IMR-90 (cell line): ENCODE data around the gene SORL1. TPM values are rescaled to one million over a fixed set of nuclear protein-coding genes. Genes with fewer than 3 reads are reported as not detected.

Source experiments
- ATAC-seq: fragments of 200-7000 bp; cut with Tn5 transposase; 2 replicates; pipeline ENCODE4 v1.9.1; 2020; ENCODE audit warnings: low read depth, mild to moderate bottlenecking, moderate library complexity
- BruUV-seq: library from RNA; stranded (reverse); fragments of 400-500 nt; replicated peaks from 2 replicates; lab custom pipeline; 2021; lab: Mats Ljungman, UMichigan
- CTCF ChIA-PET: fragments of 300-600 bp; formaldehyde crosslinking; extraction: SDS; loops from one replicate; lab custom pipeline; 2021; ENCODE audit warnings: antibody characterized with exemption; lab: Yijun Ruan, JAX
- POLR2A ChIA-PET: fragments of 300-600 bp; sonication (Branson Sonifier 250); formaldehyde crosslinking; loops from one replicate; lab custom pipeline; 2022; ENCODE audit warnings: antibody characterized with exemption; ENCODE audit not compliant: unreplicated experiment; lab: Charles Lee
- DNase-seq: peaks from one replicate; pipeline ENCODE4 v3.0.0; 2013
- H2AFZ ChIP-seq: replicated peaks from 2 replicates; pipeline ENCODE3; 2013; ENCODE audit warnings: low read length, mild to moderate bottlenecking; ENCODE audit not compliant: poor library complexity
- H2AK5ac ChIP-seq: 2 replicates; pipeline ENCODE4 v1.6.1; 2013; ENCODE audit warnings: low read depth, low read length, inconsistent platforms
- H2AK9ac ChIP-seq: replicated peaks from 2 replicates; pipeline ENCODE3; 2013; ENCODE audit warnings: mild to moderate bottlenecking, low read depth, low read length, moderate library complexity; ENCODE audit not compliant: poor library complexity
- H2BK120ac ChIP-seq: 2 replicates; pipeline ENCODE4 v1.6.1; 2013; ENCODE audit warnings: low read depth, low read length, inconsistent platforms
- H2BK15ac ChIP-seq: 3 replicates; pipeline ENCODE4 v1.6.1; 2013; ENCODE audit warnings: low read depth, low read length, inconsistent platforms
- H2BK20ac ChIP-seq: 2 replicates; pipeline ENCODE4 v1.6.1; 2013; ENCODE audit warnings: low read depth, mild to moderate bottlenecking, inconsistent platforms, low read length, moderate library complexity
- H2BK5ac ChIP-seq: 2 replicates; pipeline ENCODE4 v1.6.1; 2013; ENCODE audit warnings: mild to moderate bottlenecking, low read depth, low read length, inconsistent platforms; ENCODE audit not compliant: poor library complexity, severe bottlenecking
- H3K14ac ChIP-seq: replicated peaks from 2 replicates; pipeline ENCODE4 v1.6.1; 2013; ENCODE audit warnings: low read depth, low read length, inconsistent platforms
- H3K18ac ChIP-seq: 2 replicates; pipeline ENCODE4 v1.6.1; 2013; ENCODE audit warnings: low read depth, low read length, control low read depth
- H3K23ac ChIP-seq: 2 replicates; pipeline ENCODE4 v1.6.1; 2013; ENCODE audit warnings: low read depth, low read length, inconsistent platforms
- H3K27ac ChIP-seq: 2 replicates; pipeline ENCODE4 v1.5.1; 2013; ENCODE audit warnings: mild to moderate bottlenecking, control low read depth, low read length; ENCODE audit not compliant: insufficient read depth
- H3K27me3 ChIP-seq: 2 replicates; pipeline ENCODE4 v1.6.1; 2013; ENCODE audit warnings: low read length; ENCODE audit not compliant: control insufficient read depth, insufficient read depth
- H3K36me3 ChIP-seq: 2 replicates; pipeline ENCODE4 v1.6.1; 2013; ENCODE audit warnings: low read length, mixed read lengths; ENCODE audit not compliant: control insufficient read depth, insufficient read depth
- H3K4ac ChIP-seq: 2 replicates; pipeline ENCODE4 v1.6.1; 2013; ENCODE audit warnings: low read depth, low read length, inconsistent platforms
- H3K4me1 ChIP-seq: 2 replicates; pipeline ENCODE4 v1.6.1; 2013; ENCODE audit warnings: low read length, mixed read lengths; ENCODE audit not compliant: control insufficient read depth, insufficient read depth
- H3K4me2 ChIP-seq: 2 replicates; pipeline ENCODE4 v1.6.1; 2013; ENCODE audit warnings: low read depth, mild to moderate bottlenecking, control low read depth, low read length, moderate library complexity
- H3K4me3 ChIP-seq: 2 replicates; pipeline ENCODE4 v1.5.1; 2013; ENCODE audit warnings: low read depth, mild to moderate bottlenecking, control low read depth, low read length, moderate library complexity; ENCODE audit not compliant: insufficient read depth
- H3K56ac ChIP-seq: 2 replicates; pipeline ENCODE4 v1.6.1; 2013; ENCODE audit warnings: low read length, inconsistent platforms; ENCODE audit not compliant: insufficient read depth; ENCODE audit errors: extremely low read depth
- H3K79me1 ChIP-seq, 2 experiments: 2 replicates each; pipeline ENCODE4 v1.6.1; 2013; ENCODE audit warnings: low read length in 2 of 2, inconsistent platforms in 1 of 2, low read depth in 1 of 2
- H3K9ac ChIP-seq: 2 replicates; pipeline ENCODE4 v1.6.1; 2013; ENCODE audit warnings: low read depth, low read length, control low read depth
- H3K9me1 ChIP-seq: 2 replicates; pipeline ENCODE4 v1.6.1; 2013; ENCODE audit warnings: low read length, inconsistent platforms; ENCODE audit not compliant: insufficient read depth
- H3K9me3 ChIP-seq: 2 replicates; pipeline ENCODE4 v1.6.1; 2013; ENCODE audit warnings: low read length; ENCODE audit not compliant: control insufficient read depth, insufficient read depth
- H4K20me1 ChIP-seq: 2 replicates; pipeline ENCODE4 v1.6.1; 2013; ENCODE audit warnings: low read length, inconsistent platforms; ENCODE audit not compliant: insufficient read depth
- H4K5ac ChIP-seq: 2 replicates; pipeline ENCODE4 v1.6.1; 2013; ENCODE audit warnings: mild to moderate bottlenecking, low read depth, low read length, control low read depth
- H4K8ac ChIP-seq, 2 experiments: 2 replicates each; pipeline ENCODE4 v1.6.1; 2013; ENCODE audit warnings: low read depth in 2 of 2, low read length in 2 of 2, control low read depth in 1 of 2, inconsistent platforms in 1 of 2
- H4K91ac ChIP-seq: 2 replicates; pipeline ENCODE4 v1.6.1; 2013; ENCODE audit warnings: low read depth, low read length, inconsistent platforms; ENCODE audit not compliant: insufficient read depth
- RFX5 ChIP-seq: IDR thresholded peaks from 2 replicates; pipeline ENCODE4 v1.8.0; 2012; ENCODE audit warnings: low read depth, mild to moderate bottlenecking, low read length, moderate library complexity
- WGBS, 2 experiments: methylation state at CpG; one replicate each; pipeline versions ENCODE4 v1.1.5 to v1.1.7; 2013; ENCODE audit warnings: missing lambda C conversion rate in 2 of 2; ENCODE audit not compliant: insufficient read length in 1 of 2; ENCODE audit errors: extremely low coverage in 2 of 2; 5-methylcytosine and 5-hydroxymethylcytosine counted together
- dilution Hi-C: fragments of 300-500 bp; cut with HindIII; formaldehyde crosslinking; loops from one replicate; pipeline ENCODE4 v1.14.3; 2018; ENCODE audit warnings: low sequenced_read_pairs; ENCODE audit not compliant: unreplicated experiment
- in situ Hi-C: fragments of 300-500 bp; cut with MboI; formaldehyde crosslinking; loops from 3 replicates; pipeline ENCODE4 v1.14.3; 2019; ENCODE audit warnings: low sequenced_read_pairs, inconsistent platforms, mixed read lengths
- intact Hi-C: fragments of 100-400 bp; cut with micrococcal nuclease; formaldehyde crosslinking; loops from 2 replicates; pipeline ENCODE4 v1.10.0; 2022
- polyA plus RNA-seq, 3 experiments: library from polyadenylated mRNA; depleted of rRNA; stranded (reverse); fragments of >200 nt; gene quantifications; 2 replicates each; pipeline ENCODE4 v1.2.3, GENCODE V29; 2012; ENCODE audit warnings: low replicate concordance in 1 of 3
- total RNA-seq: library from RNA; depleted of rRNA; stranded (reverse); fragments of >200 nt; gene quantifications from 2 replicates; pipeline ENCODE4 v1.2.3, GENCODE V29; 2012

The SORL1 gene
- total and polyA plus RNA-seq, 2 of the 4 experiments (the other 2 are of a cell fraction) = 1.0 to 2.0 TPM

DNA sequence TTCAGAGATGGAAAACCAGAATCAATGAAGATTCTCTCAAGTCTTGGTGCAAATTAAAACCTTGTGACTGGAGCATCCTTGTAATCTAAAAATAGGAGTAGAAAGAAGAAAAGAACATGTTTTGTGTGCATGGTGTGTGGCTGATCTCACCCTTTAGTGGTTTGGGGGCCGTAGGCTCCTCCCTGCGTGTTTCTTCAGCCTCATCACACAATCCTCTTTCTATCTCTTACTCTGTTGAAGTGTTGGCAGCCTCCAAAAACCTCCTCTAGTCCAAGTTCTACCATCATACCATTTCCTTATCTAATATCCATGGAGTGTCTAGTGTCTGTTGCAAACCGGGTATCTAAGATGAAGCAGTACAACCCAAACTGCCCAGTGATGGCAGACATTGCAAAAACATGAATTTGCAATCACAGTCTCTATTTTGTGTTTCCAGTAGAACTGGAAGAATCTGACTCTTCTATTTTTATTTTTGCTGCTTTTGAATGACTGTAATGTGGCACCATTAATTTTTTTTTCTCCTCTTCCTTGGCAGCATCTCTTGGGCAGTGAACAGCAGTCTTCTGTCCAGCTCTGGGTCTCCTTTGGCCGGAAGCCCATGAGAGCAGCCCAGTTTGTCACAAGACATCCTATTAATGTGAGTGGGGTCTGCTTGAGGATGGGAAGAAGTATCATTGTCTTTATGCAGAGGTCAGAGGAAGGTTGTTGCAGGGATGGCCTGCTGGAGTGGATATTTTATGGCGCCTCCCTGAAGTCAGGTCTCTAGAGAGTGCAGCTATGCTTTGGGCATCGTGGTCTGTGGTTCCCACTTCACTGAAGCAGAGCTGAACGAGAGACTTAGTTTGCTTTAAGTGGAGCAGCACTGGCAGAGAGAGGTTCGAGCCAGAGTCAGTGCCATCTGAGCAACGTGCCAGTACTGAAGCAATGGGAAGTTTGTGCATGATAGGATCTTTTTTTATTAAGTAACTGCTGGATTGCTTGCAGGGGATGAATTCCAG, 60.7 kb downstream of the SORL1 start:
- Histone ChIP-seq H4K8ac (no peak overlapping the region), H3K4me2 (no peak overlapping the region), H2AFZ (no peak overlapping the region), H3K27me3 (no peaks in the 10 kb centered on the region; the same call in 1 of the 2 replicates), H3K79me1 (no peaks in the 10 kb centered on the region), H2AK9ac (no peak overlapping the region), H3K18ac (no peak overlapping the region), H2AK5ac (no peak overlapping the region), H2BK120ac (no peak overlapping the region), H3K9ac (no peak overlapping the region), H3K14ac (no peak overlapping the region), H2BK20ac (no peak overlapping the region), H3K4ac (no peak overlapping the region), H3K56ac (no peak overlapping the region), H3K4me1 (no peaks in the 10 kb centered on the region), H3K36me3 (no peaks in the 10 kb centered on the region), H2BK5ac (no peak overlapping the region), H2BK15ac (no peak overlapping the region), H3K4me3 (no peak overlapping the region), H4K91ac (no peak overlapping the region), H3K9me1 (no peaks in the 10 kb centered on the region), H3K23ac (no peak overlapping the region), H4K20me1 (no peaks in the 10 kb centered on the region), H3K9me3 (no peaks in the 10 kb centered on the region), H3K27ac (no peak overlapping the region), H4K5ac (no peak overlapping the region)
- DNase-seq = no peak
- ChIA-PET POLR2A (no interaction called here), CTCF (no interaction called here)
- dilution Hi-C loops (no loop called here), intact Hi-C loops (no loop called here), in situ Hi-C loops (no loop called here)
- no peak for ATAC-seq
- WGBS, 2 experiments = 71% methylated on average over 6 of the region's 9 CpGs; no CpG with 5 or more reads in 1 of the 2 experiments
- no peak for TF ChIP-seq RFX5
- no TSS peak for BruUV-seq
